Ishikawa (cell line): ENCODE measurements around the gene UBE4B.

ENCODE experiments used
- EP300 ChIP-seq: IDR thresholded peaks from 2 replicates; pipeline ENCODE4 v1.6.1; 2012; ENCODE audit warnings: borderline replicate concordance
- TCF12 ChIP-seq: IDR thresholded peaks from 2 replicates; pipeline ENCODE4 v1.6.1; 2012; ENCODE audit warnings: low read depth

DNA sequence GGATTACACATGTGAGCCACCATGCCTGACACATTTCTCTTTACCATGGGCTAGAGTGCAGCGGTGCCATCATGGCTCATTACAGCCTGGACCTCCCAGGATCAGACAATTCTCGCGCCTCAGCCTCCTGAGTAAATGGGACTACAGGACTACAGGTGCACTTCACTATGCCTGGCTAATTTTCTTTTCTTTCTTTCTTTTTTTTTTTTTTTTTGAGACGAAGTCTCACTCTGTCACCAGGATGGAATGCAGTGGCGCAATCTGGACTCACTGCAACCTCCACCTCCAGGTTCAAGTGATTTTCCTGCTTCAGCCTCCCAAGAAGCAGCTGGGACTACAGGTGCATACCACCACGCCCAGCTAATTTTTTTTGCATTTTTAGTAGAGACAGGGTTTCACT lies 162.8 kb downstream of the UBE4B start:
- TF ChIP-seq TCF12 (peak; percentile 31; the same call in 1 of the 2 replicates), EP300 (no peak)
